WERI-Rb-1 (cell line): Measurements from ENCODE around the gene HADH.

ENCODE experiments used
- DNase-seq: peaks from one replicate; pipeline ENCODE4 v3.0.0-alpha.2; 2020
- H3K27ac ChIP-seq: fragments of 250-450 bp; sonication (Bioruptor Pico); 2 replicates; pipeline ENCODE4 v1.5.1; 2020; ENCODE audit warnings: mild to moderate bottlenecking, moderate library complexity
- H3K27me3 ChIP-seq: fragments of 250-450 bp; sonication (Bioruptor Pico); 2 replicates; pipeline ENCODE4 v1.5.1; 2021; ENCODE audit warnings: mild to moderate bottlenecking, low read depth, moderate library complexity; ENCODE audit not compliant: insufficient read depth, severe bottlenecking
- H3K36me3 ChIP-seq: fragments of 250-450 bp; sonication (Bioruptor Pico); 2 replicates; pipeline ENCODE4 v1.5.1; 2020; ENCODE audit warnings: mild to moderate bottlenecking, moderate library complexity
- H3K4me3 ChIP-seq: 2 replicates; pipeline ENCODE4 v1.5.1; 2011; ENCODE audit warnings: low read depth, mild to moderate bottlenecking, control low read depth, low read length
- H3K9me3 ChIP-seq: fragments of 250-450 bp; sonication (Bioruptor Pico); 2 replicates; pipeline ENCODE4 v1.5.1; 2021; ENCODE audit warnings: mild to moderate bottlenecking, moderate library complexity; ENCODE audit not compliant: severe bottlenecking
- CTCF ChIP-seq: IDR thresholded peaks from 2 replicates; pipeline ENCODE4 v1.5.1; 2011; ENCODE audit warnings: low read depth, mild to moderate bottlenecking, control low read depth, inconsistent platforms, low read length

The HADH gene

GRCh38 chr4:107999932-108000539, 10.3 kb downstream of the HADH start:
- no peak for DNase-seq
- no peak for TF ChIP-seq CTCF
- Histone ChIP-seq H3K9me3 (peaks cover 9% of the 10 kb centered on the region), H3K4me3 (no peak overlapping the region), H3K27ac (no peak overlapping the region), H3K36me3 (peaks cover 76% of the 10 kb centered on the region), H3K27me3 (no peaks in the 10 kb centered on the region)

- Histone ChIP-seq H3K36me3 (peaks cover 61% of the 10 kb centered on the region), H3K9me3 (peaks cover 9% of the 10 kb centered on the region), H3K27me3 (no peaks in the 10 kb centered on the region), H3K27ac (no peak overlapping the region), H3K4me3 (no peak overlapping the region)
- no peak for TF ChIP-seq CTCF
- DNase-seq, result no peak
Observed at GRCh38 chr4:108001540-108002135, 11.9 kb downstream of the HADH start.

- TF ChIP-seq CTCF, result no peak
- Histone ChIP-seq H3K36me3 (peaks cover 49% of the 10 kb centered on the region), H3K4me3 (no peak overlapping the region), H3K27ac (no peak overlapping the region), H3K9me3 (peaks cover 9% of the 10 kb centered on the region), H3K27me3 (no peaks in the 10 kb centered on the region)
- no peak for DNase-seq
Observed at GRCh38 chr4:108003982-108004515, 14.4 kb downstream of the HADH start.

- H3K27me3 ChIP-seq, result no peaks in the 10 kb centered on the region
- H3K27ac ChIP-seq, result no peak overlapping the region
- no peak for TF ChIP-seq CTCF
- H3K4me3 ChIP-seq, result no peak overlapping the region
- no peak for DNase-seq
- peaks cover 46% of the 10 kb centered on the region for H3K36me3 ChIP-seq
- peaks cover 9% of the 10 kb centered on the region for H3K9me3 ChIP-seq
Observed at GRCh38 chr4:108004646-108005045, 15.0 kb downstream of the HADH start.

- no peak for TF ChIP-seq CTCF
- Histone ChIP-seq H3K27me3 (no peaks in the 10 kb centered on the region), H3K27ac (no peak overlapping the region), H3K9me3 (peaks cover 9% of the 10 kb centered on the region), H3K36me3 (peaks cover 45% of the 10 kb centered on the region), H3K4me3 (no peak overlapping the region)
- no peak for DNase-seq
Observed at GRCh38 chr4:108005807-108006206, 16.1 kb downstream of the HADH start.
